ENCODE results near the gene ST3GAL2.

- TF ChIP-seq POLR2AphosphoS5 (IDR thresholded peaks at IDR 0.05; ENCODE audit: low read depth) (no peak), REST (IDR thresholded peaks at IDR 0.05; ENCODE audit: insufficient replicate concordance, low read depth) (no peak), CTCF (IDR thresholded peaks at IDR 0.05; ENCODE audit: insufficient read depth, low read length) (no peak)
Measured at GRCh38 chr16:70472786-70473433, 34.0 kb upstream of the ST3GAL2 start.

All from HL-60 (cell line).